ENCODE data around the gene EPB41L2.

Gene EPB41L2

GRCh38 chr6:130853555-130854183, 209.4 kb downstream of the EPB41L2 start:
- DNase-seq: no peak

GRCh38 chr6:130852844-130853554, 210.0 kb downstream of the EPB41L2 start:
- DNase-seq: peak; percentile 7

GRCh38 chr6:130851026-130851425, 212.0 kb downstream of the EPB41L2 start:
- no peak for DNase-seq

- no peak for DNase-seq
Observed at GRCh38 chr6:130849594-130849993, 213.5 kb downstream of the EPB41L2 start.

GRCh38 chr6:130848945-130849344, 214.1 kb downstream of the EPB41L2 start:
- DNase-seq: no peak

GRCh38 chr6:130847001-130847910, 215.8 kb downstream of the EPB41L2 start:
- DNase-seq: no peak

- no peak for DNase-seq
Observed at GRCh38 chr6:130846501-130846900, 216.5 kb downstream of the EPB41L2 start.

- DNase-seq: peak; percentile 60
Observed at GRCh38 chr6:130843575-130844320, 219.3 kb downstream of the EPB41L2 start.

GRCh38 chr6:130841128-130841728, 221.8 kb downstream of the EPB41L2 start:
- no peak for DNase-seq

- no peak for DNase-seq
Observed at GRCh38 chr6:130840050-130840449, 223.0 kb downstream of the EPB41L2 start.

GRCh38 chr6:130839379-130839778, 223.7 kb downstream of the EPB41L2 start:
- DNase-seq: no peak

- DNase-seq: no peak
Observed at GRCh38 chr6:130838951-130839350, 224.1 kb downstream of the EPB41L2 start.

GRCh38 chr6:130838250-130838860, 224.7 kb downstream of the EPB41L2 start:
- no peak for DNase-seq

- DNase-seq: no peak
Observed at GRCh38 chr6:130837067-130837466, 226.0 kb downstream of the EPB41L2 start.

GRCh38 chr6:130836055-130836640, 226.9 kb downstream of the EPB41L2 start:
- no peak for DNase-seq

- no peak for DNase-seq
Observed at GRCh38 chr6:130834482-130835251, 228.4 kb downstream of the EPB41L2 start.

GRCh38 chr6:130833569-130833968, 229.5 kb downstream of the EPB41L2 start:
- no peak for DNase-seq

GRCh38 chr6:130831607-130832006, 231.4 kb downstream of the EPB41L2 start:
- no peak for DNase-seq

GRCh38 chr6:130829333-130829910, 233.6 kb downstream of the EPB41L2 start:
- DNase-seq: no peak
